GM12878 (cell line): Measurements from ENCODE around the gene FAM219A. TPM values are rescaled to one million over a fixed set of nuclear protein-coding genes. Genes with fewer than 3 reads are reported as not detected.

Experiments used
- ATAC-seq: fragments of 200-7000 bp; cut with Tn5 transposase; 3 replicates; pipeline ENCODE4 v1.9.1; 2020; ENCODE audit warnings: mild to moderate bottlenecking, moderate library complexity
- BruUV-seq: library from RNA; stranded (reverse); fragments of 400-500 nt; replicated peaks from 2 replicates; lab custom pipeline; 2021; lab: Mats Ljungman, UMichigan
- CTCF ChIA-PET: fragments of 300-600 bp; sonication (Branson Sonifier 250); formaldehyde crosslinking; extraction: SDS; loops from one replicate; lab custom pipeline; 2021; ENCODE audit warnings: inconsistent platforms; lab: Yijun Ruan, JAX
- POLR2A ChIA-PET: fragments of 350-600 bp; formaldehyde crosslinking; extraction: SDS; loops from one replicate; lab custom pipeline; 2021; ENCODE audit warnings: inconsistent platforms; lab: Charles Lee
- RAD21 ChIA-PET: fragments of 300-600 bp; sonication (Branson Sonifier 250); formaldehyde crosslinking; loops from one replicate; lab custom pipeline; 2023; ENCODE audit warnings: antibody characterized with exemption; ENCODE audit not compliant: unreplicated experiment; lab: Charles Lee
- SMC1A ChIA-PET: fragments of 300-600 bp; sonication (Branson Sonifier 250); formaldehyde crosslinking; loops from one replicate; lab custom pipeline; 2023; ENCODE audit not compliant: unreplicated experiment, uncharacterized antibody; lab: Charles Lee
- DNase-seq: peaks from one replicate; pipeline ENCODE4 v3.0.0-alpha.2; 2011; ENCODE audit warnings: low read depth, low spot score
- FAIRE-seq: peaks from 3 replicates; lab custom pipeline; 2011; peaks lifted over from hg19 to GRCh38; lab: Jason Lieb, UNC
- H2AFZ ChIP-seq: 2 replicates; pipeline ENCODE4 v1.6.0; 2011; ENCODE audit warnings: low read depth, low read length, control low read depth; ENCODE audit not compliant: control insufficient read depth
- H3K27ac ChIP-seq: 2 replicates; pipeline ENCODE4 v1.5.1; 2011; ENCODE audit warnings: control low read depth; ENCODE audit not compliant: control insufficient read depth, insufficient read depth
- H3K27me3 ChIP-seq, 2 experiments: replicated peaks in 1 of 2; 2 replicates each; pipeline versions ENCODE4 v1.6.0 to v1.6.1; 2011; ENCODE audit warnings: low read length in 1 of 2; ENCODE audit not compliant: control insufficient read depth in 2 of 2, insufficient read depth in 2 of 2
- H3K36me3 ChIP-seq, 2 experiments: 2 replicates each; pipeline ENCODE4 v1.5.1; 2011; ENCODE audit warnings: low read length in 1 of 2; ENCODE audit not compliant: control insufficient read depth in 2 of 2, insufficient read depth in 2 of 2
- H3K4me1 ChIP-seq: 2 replicates; pipeline ENCODE4 v1.6.1; 2011; ENCODE audit warnings: mild to moderate bottlenecking, low read length, moderate library complexity, mixed read lengths; ENCODE audit not compliant: control insufficient read depth, insufficient read depth
- H3K4me2 ChIP-seq: 2 replicates; pipeline ENCODE4 v1.6.0; 2011; ENCODE audit warnings: control low read depth; ENCODE audit not compliant: control insufficient read depth, insufficient read depth
- H3K4me3 ChIP-seq: fragments of 200-600 bp; sonication (generic); 2 replicates; pipeline ENCODE4 v1.5.1; 2016
- H3K79me2 ChIP-seq: 2 replicates; pipeline ENCODE4 v1.6.0; 2011; ENCODE audit warnings: low read length; ENCODE audit not compliant: control insufficient read depth, insufficient read depth
- H3K9ac ChIP-seq: 2 replicates; pipeline ENCODE4 v1.8.0; 2011; ENCODE audit warnings: low read length, control low read depth, mixed read lengths; ENCODE audit not compliant: control insufficient read depth, insufficient read depth
- H3K9me3 ChIP-seq: replicated peaks from 3 replicates; pipeline ENCODE4 v1.5.1; 2011; ENCODE audit warnings: mild to moderate bottlenecking, low read length; ENCODE audit not compliant: control insufficient read depth, insufficient read depth
- H4K20me1 ChIP-seq: 2 replicates; pipeline ENCODE4 v1.6.0; 2011; ENCODE audit not compliant: control insufficient read depth, insufficient read depth
- CBX5 ChIP-seq: sonication (generic); IDR thresholded peaks from 2 replicates; pipeline ENCODE4 v1.6.1; 2016; ENCODE audit warnings: low read depth, moderate library complexity, mild to moderate bottlenecking, inconsistent platforms
- CREM ChIP-seq: IDR thresholded peaks from 2 replicates; pipeline ENCODE4 v1.6.1; 2014; ENCODE audit warnings: antibody characterized with exemption, low read depth
- HDGF ChIP-seq: fragments of 450-650 bp; IDR thresholded peaks from 2 replicates; pipeline ENCODE4 v1.6.1; 2016; ENCODE audit warnings: antibody characterized with exemption
- MTA2 ChIP-seq: fragments of 450-650 bp; IDR thresholded peaks from 2 replicates; pipeline ENCODE4 v1.6.1; 2016; ENCODE audit warnings: low read depth, mild to moderate bottlenecking, moderate library complexity
- NBN ChIP-seq: fragments of 450-650 bp; IDR thresholded peaks from 2 replicates; pipeline ENCODE4 v1.6.1; 2016
- RAD21 ChIP-seq: IDR thresholded peaks from 2 replicates; pipeline ENCODE4 v1.6.1; 2011; ENCODE audit warnings: mild to moderate bottlenecking, low read depth, low read length, moderate library complexity; ENCODE audit not compliant: insufficient read depth
- RB1 ChIP-seq: fragments of 450-650 bp; formaldehyde crosslinking; IDR thresholded peaks from 2 replicates; pipeline ENCODE4 v1.6.1; 2017; ENCODE audit warnings: mild to moderate bottlenecking, borderline replicate concordance
- SMAD5 ChIP-seq: IDR thresholded peaks from 2 replicates; pipeline ENCODE4 v1.6.1; 2016; ENCODE audit warnings: antibody characterized with exemption, low read depth
- SUPT20H ChIP-seq: IDR thresholded peaks from 2 replicates; pipeline ENCODE4 v1.6.1; 2011; ENCODE audit warnings: low read depth, mild to moderate bottlenecking, low read length, moderate library complexity, borderline replicate concordance; ENCODE audit not compliant: control insufficient read depth
- in situ Hi-C: fragments of 300-500 bp; cut with MboI; formaldehyde crosslinking; loops from 9 replicates; pipeline ENCODE4 v1.14.3; 2018; ENCODE audit warnings: mixed read lengths
- intact Hi-C: fragments of 100-400 bp; cut with micrococcal nuclease; formaldehyde crosslinking; loops from one replicate; pipeline ENCODE4 v1.14.2; 2022; ENCODE audit not compliant: unreplicated experiment
- polyA plus RNA-seq, 11 experiments: library from polyadenylated mRNA; depleted of rRNA in 4 of 11; unstranded in 6 of 11; stranded (reverse) in 5 of 11; fragments of >200 nt; fragmentation: Nextera tagmentation in 4 of 11; fragmentation: Illumina TruSeq in 1 of 11; extraction: Ambion mirVana in 4 of 11; extraction: Trizol in 1 of 11; gene quantifications; 1 replicate in 1 of 11; 2 replicates in 10 of 11; pipeline versions ENCODE4 v1.2.1 to v1.2.3, GENCODE V29; 2011 to 2016; ENCODE audit warnings: inconsistent platforms in 2 of 11, missing spikeins in 2 of 11, low read depth in 1 of 11
- total RNA-seq, 4 experiments: library from RNA; depleted of rRNA in 3 of 4; stranded (reverse); fragments of >200 nt in 3 of 4; fragmentation: Illumina TruSeq in 1 of 4; extraction: Trizol in 1 of 4; gene quantifications; 2 replicates each; pipeline versions ENCODE4 v1.2.1 to v1.2.3, GENCODE V29; 2013 to 2021
- TF ChIP-seq, protein P1 (sequence below): IDR thresholded peaks from 2 replicates; pipeline ENCODE4 v1.6.1; 2012; ENCODE audit warnings: low read depth, low read length, improper control_type of control experiment
- TF ChIP-seq, protein P2 (sequence below): fragments of 450-650 bp; IDR thresholded peaks from 2 replicates; pipeline ENCODE4 v1.6.1; 2014; ENCODE audit warnings: mild to moderate bottlenecking
- TF ChIP-seq, protein P3 (sequence below): fragments of 450-650 bp; IDR thresholded peaks from 2 replicates; pipeline ENCODE4 v1.6.1; 2017; ENCODE audit warnings: mild to moderate bottlenecking, moderate library complexity
- TF ChIP-seq, protein P4 (sequence below): fragments of 450-650 bp; IDR thresholded peaks from 2 replicates; pipeline ENCODE4 v1.6.1; 2017; ENCODE audit warnings: mild to moderate bottlenecking, low read depth, inconsistent platforms; ENCODE audit not compliant: poor library complexity, severe bottlenecking

FAM219A gene
- total and polyA plus RNA-seq, 10 of the 15 experiments (the other 5 are each of a cell fraction or from before 2014, with no cell fraction given): 0.11 to 2.0 (median 0.71) TPM

DNA sequence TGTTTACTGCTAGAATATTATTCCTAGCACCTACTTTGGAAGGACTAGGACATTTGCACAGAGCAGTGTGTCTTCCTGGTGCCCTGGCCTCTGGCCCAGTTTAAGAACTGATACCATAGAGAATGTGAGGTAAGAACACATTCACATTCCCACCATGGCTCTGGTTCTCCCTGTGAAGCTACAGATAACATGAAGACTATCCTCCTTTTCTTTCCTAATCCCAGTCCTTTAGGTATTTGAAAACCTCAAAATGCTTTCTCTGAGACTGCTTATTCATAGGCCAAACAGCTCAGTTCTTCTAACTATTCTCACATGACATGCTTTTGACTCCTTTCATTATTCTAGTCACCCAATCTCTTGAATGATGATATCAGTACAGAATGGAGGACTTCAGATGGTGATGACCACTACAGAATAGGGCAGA, 11.9 kb downstream of the FAM219A start (continued):
- TF ChIP-seq MTA2: no peak
- no peak for TF ChIP-seq SMAD5
- no peak for TF ChIP-seq RAD21
- TF ChIP-seq HDGF: no peak
- TF ChIP-seq, protein P1, sequence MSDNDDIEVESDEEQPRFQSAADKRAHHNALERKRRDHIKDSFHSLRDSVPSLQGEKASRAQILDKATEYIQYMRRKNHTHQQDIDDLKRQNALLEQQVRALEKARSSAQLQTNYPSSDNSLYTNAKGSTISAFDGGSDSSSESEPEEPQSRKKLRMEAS: no peak
- TF ChIP-seq, all 136 proteins: peak for 0

DNA sequence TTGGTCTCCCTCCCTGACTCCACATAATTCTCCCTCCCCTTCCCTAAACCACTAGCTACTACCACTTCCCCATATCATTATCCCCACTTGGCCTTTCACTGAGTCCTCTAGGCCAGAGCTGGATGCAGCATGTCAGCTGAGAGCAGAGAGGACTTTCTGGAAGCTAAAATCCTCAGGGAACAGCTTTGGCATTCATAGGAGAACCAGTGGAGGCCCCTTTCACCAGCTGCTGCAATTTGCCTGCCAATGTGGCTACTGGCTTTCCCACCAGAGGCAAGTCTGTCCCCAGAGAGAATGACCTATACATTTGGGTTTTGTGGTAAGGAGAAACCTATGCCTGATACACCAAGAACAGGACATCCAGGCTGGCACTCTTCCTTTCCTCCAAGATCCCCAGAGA, 14.4 kb downstream of the FAM219A start:
- Histone ChIP-seq H2AFZ (no peak overlapping the region), H3K27ac (no peak overlapping the region), H3K79me2 (no peaks in the 10 kb centered on the region), H3K4me2 (no peak overlapping the region), H3K27me3 (no peaks in the 10 kb centered on the region; a peak in 1 of 4 replicates), H3K4me1 (no peaks in the 10 kb centered on the region), H3K4me3 (no peak overlapping the region), H3K36me3 (no peaks in the 10 kb centered on the region), H3K9me3 (no peaks in the 10 kb centered on the region; the same call in 2 of the 3 replicates), H4K20me1 (no peaks in the 10 kb centered on the region), H3K9ac (no peak overlapping the region)
- CTCF ChIA-PET: interaction anchor here (0.5 to 1.6 kb wide), 5 partner anchors 11 to 189 kb away, joined by 3 to 6 read pairs (median 4); no protein-coding TSS in a partner anchor
- POLR2A ChIA-PET: no interaction called here
- in situ Hi-C loops: no loop called here
- SMC1A ChIA-PET: interaction anchor here (0.7 to 1.1 kb wide), 2 partner anchors 46 to 124 kb away, joined by 3 read pairs; no protein-coding TSS in a partner anchor
- DNase-seq (no peak), FAIRE-seq (no peak), ATAC-seq (no peak)
- BruUV-seq: no TSS peak
- RAD21 ChIA-PET: no interaction called here
- intact Hi-C loops: no loop called here
- TF ChIP-seq, protein P2, sequence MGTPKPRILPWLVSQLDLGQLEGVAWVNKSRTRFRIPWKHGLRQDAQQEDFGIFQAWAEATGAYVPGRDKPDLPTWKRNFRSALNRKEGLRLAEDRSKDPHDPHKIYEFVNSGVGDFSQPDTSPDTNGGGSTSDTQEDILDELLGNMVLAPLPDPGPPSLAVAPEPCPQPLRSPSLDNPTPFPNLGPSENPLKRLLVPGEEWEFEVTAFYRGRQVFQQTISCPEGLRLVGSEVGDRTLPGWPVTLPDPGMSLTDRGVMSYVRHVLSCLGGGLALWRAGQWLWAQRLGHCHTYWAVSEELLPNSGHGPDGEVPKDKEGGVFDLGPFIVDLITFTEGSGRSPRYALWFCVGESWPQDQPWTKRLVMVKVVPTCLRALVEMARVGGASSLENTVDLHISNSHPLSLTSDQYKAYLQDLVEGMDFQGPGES: no peak
- TF ChIP-seq, protein P3, sequence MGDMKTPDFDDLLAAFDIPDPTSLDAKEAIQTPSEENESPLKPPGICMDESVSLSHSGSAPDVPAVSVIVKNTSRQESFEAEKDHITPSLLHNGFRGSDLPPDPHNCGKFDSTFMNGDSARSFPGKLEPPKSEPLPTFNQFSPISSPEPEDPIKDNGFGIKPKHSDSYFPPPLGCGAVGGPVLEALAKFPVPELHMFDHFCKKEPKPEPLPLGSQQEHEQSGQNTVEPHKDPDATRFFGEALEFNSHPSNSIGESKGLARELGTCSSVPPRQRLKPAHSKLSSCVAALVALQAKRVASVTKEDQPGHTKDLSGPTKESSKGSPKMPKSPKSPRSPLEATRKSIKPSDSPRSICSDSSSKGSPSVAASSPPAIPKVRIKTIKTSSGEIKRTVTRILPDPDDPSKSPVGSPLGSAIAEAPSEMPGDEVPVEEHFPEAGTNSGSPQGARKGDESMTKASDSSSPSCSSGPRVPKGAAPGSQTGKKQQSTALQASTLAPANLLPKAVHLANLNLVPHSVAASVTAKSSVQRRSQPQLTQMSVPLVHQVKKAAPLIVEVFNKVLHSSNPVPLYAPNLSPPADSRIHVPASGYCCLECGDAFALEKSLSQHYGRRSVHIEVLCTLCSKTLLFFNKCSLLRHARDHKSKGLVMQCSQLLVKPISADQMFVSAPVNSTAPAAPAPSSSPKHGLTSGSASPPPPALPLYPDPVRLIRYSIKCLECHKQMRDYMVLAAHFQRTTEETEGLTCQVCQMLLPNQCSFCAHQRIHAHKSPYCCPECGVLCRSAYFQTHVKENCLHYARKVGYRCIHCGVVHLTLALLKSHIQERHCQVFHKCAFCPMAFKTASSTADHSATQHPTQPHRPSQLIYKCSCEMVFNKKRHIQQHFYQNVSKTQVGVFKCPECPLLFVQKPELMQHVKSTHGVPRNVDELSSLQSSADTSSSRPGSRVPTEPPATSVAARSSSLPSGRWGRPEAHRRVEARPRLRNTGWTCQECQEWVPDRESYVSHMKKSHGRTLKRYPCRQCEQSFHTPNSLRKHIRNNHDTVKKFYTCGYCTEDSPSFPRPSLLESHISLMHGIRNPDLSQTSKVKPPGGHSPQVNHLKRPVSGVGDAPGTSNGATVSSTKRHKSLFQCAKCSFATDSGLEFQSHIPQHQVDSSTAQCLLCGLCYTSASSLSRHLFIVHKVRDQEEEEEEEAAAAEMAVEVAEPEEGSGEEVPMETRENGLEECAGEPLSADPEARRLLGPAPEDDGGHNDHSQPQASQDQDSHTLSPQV: no peak
- TF ChIP-seq CREM (no peak), SUPT20H (no peak), CBX5 (no peak), NBN (no peak), RB1 (no peak)
- TF ChIP-seq, protein P4, sequence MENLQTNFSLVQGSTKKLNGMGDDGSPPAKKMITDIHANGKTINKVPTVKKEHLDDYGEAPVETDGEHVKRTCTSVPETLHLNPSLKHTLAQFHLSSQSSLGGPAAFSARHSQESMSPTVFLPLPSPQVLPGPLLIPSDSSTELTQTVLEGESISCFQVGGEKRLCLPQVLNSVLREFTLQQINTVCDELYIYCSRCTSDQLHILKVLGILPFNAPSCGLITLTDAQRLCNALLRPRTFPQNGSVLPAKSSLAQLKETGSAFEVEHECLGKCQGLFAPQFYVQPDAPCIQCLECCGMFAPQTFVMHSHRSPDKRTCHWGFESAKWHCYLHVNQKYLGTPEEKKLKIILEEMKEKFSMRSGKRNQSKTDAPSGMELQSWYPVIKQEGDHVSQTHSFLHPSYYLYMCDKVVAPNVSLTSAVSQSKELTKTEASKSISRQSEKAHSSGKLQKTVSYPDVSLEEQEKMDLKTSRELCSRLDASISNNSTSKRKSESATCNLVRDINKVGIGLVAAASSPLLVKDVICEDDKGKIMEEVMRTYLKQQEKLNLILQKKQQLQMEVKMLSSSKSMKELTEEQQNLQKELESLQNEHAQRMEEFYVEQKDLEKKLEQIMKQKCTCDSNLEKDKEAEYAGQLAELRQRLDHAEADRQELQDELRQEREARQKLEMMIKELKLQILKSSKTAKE: no peak
